ENCODE results near the gene DNAJB6.

- no peak for TF ChIP-seq CTCF (IDR thresholded peaks at IDR 0.05; ENCODE audit: extremely low read depth in 1 of 2, insufficient read depth in 1 of 2, low read depth in 1 of 2, low read length in 2 of 2)
- no peak for TF ChIP-seq EZH2 (IDR thresholded peaks at IDR 0.05; ENCODE audit: borderline replicate concordance, low read depth, low read length, severe bottlenecking)
- TF ChIP-seq MYC (IDR thresholded peaks at IDR 0.05; ENCODE audit: low read depth, low read length) = no peak
Observed at GRCh38 chr7:157310676-157311185, 26.1 kb upstream of the DNAJB6 start.
